Stimulated activated CD4-positive, alpha-beta T cell treated with anti-CD3 and anti-CD28 coated beads, TNF-alpha, amount 100 ng/mL, for 48 hours (primary cell): ENCODE data around the gene GPR84.
A peak's percentile ranks its signal among the peaks of the same experiment; 100 is the strongest.
"Not testable (repeated sequence)": the region's sequence is repeated elsewhere in the genome, so short reads cannot be mapped to it uniquely, and the experiment has no call there.

Experiments
- DNase-seq, 3 donors: peaks; one replicate each; pipeline ENCODE4 v3.0.0-alpha.2; 2020; ENCODE audit warnings: low read depth in 3 of 3

The GPR84 gene

GRCh38 chr12:54325442-54326109 is 38.7 kb downstream of the GPR84 start:
- DNase-seq, result not testable (repeated sequence)

DNA sequence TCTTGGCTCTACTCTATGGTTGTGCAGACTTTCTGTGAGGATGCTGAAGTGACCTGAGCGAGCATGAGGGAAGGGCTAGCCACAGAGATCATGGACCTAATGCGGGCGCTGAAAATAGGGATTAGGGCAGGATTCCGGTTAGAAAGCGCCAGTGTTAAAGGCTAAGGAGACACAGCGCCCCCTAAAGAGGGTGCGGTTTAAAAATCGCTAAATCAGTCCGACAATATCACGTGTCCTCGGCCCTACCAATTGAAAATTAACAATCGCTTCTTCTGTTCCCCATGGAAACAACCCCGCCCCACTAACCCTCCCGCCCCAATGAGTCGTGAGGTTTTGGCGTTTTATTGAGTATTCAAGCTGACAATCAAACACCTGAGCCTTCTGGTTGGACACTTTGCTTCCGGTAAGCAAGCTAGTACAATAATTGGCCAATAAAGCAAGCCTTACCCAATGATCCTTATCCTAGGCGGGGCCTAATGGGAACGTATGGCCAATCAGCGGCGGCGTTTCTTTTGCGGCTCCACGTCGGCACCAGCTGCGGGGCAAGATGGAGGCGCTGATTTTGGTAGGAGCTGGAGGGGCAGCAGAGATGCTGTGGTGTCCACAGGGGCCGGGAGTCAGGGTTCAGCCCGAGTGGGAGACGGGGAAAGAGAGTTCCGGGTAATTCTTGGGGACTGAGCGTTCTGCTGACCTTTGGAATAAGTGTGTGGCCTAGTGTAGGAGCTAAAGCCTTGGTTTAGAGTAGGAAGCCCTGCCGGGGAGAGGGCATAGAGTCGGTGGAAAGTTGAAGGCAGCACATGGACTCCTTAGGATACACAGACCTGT is 39.5 kb downstream of the GPR84 start, which contains the start of gene COPZ1:
TSS of gene COPZ1 (plus strand) at position 515 of the 825 bp plus-strand sequence. CDS start at position 548, 33 bp downstream.
- DNase-seq, result peak; percentile 84 to 92 (median 89)

DNA sequence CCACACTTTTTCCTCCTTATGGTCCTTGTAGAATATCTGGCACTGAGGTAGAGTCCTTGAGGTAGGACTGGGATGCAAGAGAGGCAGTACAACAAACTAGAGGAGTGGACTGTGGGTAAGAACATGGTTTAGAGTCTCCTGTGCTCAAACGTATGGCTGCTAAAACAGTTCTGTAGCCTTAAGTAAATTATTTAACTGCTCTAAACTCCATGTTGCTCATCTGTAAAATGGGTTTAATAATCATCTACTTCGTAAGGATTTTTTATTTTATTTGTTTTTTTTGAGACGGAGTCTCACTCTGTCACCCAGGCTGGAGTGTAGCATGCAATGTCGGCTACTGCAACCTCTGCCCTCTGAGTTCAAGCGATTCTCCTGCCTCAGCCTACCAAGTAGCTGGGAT is 42.9 kb downstream of the GPR84 start:
- no peak for DNase-seq
